Dedifferentiated amniotic fluid mesenchymal stem cell (primary cell): ENCODE measurements around the gene HEG1.
"Not testable (repeated sequence)": the region's sequence is repeated elsewhere in the genome, so short reads cannot be mapped to it uniquely, and the experiment has no call there.

Source experiments
- DNase-seq: peaks from one replicate; pipeline ENCODE4 v3.0.0-alpha.2; 2016; ENCODE audit errors: extremely low spot score

HEG1 gene, protein sequence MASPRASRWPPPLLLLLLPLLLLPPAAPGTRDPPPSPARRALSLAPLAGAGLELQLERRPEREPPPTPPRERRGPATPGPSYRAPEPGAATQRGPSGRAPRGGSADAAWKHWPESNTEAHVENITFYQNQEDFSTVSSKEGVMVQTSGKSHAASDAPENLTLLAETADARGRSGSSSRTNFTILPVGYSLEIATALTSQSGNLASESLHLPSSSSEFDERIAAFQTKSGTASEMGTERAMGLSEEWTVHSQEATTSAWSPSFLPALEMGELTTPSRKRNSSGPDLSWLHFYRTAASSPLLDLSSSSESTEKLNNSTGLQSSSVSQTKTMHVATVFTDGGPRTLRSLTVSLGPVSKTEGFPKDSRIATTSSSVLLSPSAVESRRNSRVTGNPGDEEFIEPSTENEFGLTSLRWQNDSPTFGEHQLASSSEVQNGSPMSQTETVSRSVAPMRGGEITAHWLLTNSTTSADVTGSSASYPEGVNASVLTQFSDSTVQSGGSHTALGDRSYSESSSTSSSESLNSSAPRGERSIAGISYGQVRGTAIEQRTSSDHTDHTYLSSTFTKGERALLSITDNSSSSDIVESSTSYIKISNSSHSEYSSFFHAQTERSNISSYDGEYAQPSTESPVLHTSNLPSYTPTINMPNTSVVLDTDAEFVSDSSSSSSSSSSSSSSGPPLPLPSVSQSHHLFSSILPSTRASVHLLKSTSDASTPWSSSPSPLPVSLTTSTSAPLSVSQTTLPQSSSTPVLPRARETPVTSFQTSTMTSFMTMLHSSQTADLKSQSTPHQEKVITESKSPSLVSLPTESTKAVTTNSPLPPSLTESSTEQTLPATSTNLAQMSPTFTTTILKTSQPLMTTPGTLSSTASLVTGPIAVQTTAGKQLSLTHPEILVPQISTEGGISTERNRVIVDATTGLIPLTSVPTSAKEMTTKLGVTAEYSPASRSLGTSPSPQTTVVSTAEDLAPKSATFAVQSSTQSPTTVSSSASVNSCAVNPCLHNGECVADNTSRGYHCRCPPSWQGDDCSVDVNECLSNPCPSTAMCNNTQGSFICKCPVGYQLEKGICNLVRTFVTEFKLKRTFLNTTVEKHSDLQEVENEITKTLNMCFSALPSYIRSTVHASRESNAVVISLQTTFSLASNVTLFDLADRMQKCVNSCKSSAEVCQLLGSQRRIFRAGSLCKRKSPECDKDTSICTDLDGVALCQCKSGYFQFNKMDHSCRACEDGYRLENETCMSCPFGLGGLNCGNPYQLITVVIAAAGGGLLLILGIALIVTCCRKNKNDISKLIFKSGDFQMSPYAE (N-terminal part only)

DNA sequence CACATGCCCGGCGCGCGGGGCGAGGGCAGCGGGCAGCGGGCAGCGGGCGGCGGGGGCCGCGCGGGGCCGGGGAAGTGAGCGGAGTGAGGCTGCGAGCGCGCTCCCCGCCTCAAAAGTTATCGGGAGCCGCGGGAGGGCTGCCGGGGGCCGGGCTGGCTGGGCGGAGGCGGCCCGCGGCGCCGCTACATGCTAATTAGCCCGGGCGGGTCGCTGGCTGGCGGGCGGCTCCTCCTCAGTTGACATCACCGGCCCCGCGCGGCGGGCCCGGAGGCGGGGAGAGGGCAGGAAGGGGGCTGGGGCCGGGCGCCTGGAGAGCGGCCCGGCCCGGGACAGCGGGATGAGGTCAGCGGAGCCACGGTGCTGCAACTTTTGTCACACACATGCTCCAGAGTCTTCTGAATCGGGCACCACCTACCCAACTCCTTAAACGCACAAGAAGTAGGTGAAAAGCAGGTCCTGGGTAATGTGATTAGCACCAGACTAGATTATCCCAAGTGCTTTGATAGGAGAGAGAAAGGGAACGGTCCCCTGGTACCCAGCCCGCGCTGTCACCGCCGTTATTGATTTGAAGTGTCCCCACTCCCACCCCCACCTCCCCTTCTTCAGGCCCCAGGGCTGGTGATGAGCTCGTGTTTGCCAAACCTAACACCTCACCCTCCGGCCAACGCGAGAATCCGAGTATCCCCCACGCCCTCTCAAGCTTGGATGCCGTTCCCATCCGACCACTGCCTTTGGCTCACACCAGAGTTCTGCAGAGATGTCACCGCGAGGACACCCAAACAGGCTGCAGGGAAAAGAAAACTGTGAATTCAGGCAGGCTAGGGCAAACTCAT is at the start of gene HEG1:
Gene HEG1 (minus strand): TSS at position 85 of the 833 bp plus-strand sequence. CDS start 107 bp downstream, outside the sequence.
- DNase-seq, result peak; percentile 73

DNA sequence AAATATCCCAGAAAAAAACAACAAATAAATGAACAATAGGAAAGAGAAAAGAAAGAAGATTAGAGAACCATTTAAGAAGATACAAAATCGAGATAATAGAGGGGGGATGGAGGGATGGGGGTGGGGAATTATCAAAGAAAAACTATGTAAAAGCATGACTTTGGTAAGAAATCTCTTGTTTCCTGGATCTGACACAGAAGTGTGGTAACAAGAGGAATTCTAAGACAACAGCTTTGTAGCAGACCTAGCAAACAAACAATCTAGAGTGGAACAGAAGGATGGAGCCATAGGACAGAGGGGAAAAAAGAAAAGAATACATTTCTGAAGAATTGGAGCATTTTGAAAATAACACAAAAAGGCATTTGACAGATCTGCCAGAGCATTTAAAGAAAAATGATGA is 49.3 kb upstream of the HEG1 start:
- DNase-seq, result no peak

DNA sequence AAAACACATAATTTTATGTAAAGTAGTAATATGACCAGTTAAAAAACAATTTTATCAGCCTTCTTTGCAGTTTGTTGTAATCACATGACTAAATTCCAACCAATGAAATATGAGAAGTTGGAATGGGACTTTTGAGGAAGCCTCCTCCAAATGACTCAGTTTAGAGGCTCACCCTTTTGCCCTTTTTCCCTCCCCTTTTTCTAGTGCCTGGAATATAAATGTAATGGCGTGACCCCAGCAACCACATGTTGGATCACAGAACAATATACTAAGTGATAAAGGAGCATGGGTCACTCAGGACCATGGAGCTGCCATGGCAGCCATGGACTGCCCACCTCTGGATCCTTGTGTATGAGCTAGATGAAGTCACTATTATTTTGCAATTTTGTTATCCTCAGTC is 48.8 kb upstream of the HEG1 start:
- DNase-seq, result no peak

DNA sequence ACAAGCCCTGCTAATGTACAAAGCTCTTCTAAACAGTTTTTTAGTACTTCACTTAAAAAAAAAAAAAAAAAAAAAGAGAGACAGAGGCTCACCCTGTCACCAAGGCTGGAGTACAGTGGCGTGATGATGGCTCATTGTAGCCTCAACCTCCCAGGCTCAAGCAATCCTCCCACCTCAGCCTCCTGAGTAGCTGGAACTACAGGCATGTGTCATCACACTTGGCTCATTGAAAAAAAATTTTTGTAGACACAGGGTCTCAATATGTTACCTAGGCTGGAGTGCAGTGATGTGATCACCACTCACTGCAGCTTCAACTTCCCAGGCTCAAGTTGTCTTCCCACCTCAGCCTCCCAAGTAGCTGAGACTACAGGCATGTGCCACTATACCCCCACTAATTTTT is 47.6 kb upstream of the HEG1 start:
- no peak for DNase-seq

DNA sequence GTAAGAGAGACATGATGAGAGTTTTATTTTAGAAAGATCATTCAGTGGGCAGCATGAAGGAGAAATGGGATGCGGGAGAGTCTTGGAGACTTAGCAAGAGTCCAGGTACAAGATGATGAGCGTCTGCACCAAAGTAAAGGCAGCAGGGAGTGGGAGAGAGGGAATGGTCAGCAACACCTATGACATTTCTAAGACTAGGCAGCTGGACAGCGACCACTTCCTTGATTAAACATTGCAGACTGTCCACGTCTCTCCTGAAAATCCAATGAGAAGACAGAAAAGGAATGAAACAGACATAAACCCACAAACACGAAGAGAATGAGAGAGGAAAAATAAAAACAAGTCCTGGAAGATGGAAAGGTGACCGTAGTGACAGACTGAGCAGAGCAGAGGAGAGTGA is 46.7 kb upstream of the HEG1 start:
- DNase-seq, result no peak

DNA sequence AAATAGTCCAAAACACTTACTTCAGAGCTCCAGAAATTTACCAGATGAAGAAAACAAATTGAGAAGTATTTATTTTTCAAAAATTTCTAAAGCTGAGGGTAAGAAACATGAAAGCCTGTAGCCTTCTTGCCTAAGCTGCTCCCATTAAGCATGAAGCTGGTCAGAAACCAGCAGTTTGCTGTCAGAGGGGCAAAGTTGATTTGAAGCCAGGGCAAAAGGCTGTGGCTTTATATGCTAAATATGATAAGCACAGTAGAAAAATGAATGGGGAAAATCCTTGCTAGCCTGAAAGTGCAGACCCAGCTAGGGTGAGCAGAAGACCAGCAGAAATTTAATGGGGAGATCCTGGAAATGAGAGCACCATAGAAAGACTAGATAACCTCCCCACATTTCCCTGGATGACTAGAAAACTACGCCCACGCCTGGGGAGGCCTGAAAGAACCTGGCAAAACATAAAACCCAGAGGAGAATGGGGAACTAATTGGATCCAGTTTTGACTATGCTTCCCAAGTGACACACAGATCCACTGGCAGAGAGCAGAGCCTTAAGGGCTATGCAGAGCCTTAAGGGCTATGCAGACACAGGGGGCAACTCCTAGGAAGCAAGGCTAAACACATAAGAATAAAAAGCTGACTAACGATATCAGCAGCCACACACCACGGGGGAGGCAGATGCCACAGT is 43.0 kb upstream of the HEG1 start:
- no peak for DNase-seq

DNA sequence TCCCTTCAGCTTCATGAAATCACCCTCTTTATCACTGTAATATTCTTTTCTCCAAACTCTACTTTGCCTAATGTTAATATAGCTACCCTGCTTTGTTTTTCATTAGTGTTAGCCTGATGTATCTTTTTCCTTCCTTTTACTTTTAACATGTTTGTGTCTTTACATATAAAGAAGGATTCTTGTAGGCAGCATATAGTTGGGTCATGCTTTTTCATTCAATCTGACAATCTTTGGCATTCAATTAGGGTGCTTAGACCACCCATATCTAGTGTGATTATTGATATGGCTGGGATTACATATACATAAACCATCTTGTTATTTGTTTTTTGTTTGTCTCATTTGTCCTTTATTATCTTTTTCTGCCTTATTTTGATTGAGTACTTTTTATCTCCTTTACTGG is 34.9 kb upstream of the HEG1 start:
- no peak for DNase-seq

DNA sequence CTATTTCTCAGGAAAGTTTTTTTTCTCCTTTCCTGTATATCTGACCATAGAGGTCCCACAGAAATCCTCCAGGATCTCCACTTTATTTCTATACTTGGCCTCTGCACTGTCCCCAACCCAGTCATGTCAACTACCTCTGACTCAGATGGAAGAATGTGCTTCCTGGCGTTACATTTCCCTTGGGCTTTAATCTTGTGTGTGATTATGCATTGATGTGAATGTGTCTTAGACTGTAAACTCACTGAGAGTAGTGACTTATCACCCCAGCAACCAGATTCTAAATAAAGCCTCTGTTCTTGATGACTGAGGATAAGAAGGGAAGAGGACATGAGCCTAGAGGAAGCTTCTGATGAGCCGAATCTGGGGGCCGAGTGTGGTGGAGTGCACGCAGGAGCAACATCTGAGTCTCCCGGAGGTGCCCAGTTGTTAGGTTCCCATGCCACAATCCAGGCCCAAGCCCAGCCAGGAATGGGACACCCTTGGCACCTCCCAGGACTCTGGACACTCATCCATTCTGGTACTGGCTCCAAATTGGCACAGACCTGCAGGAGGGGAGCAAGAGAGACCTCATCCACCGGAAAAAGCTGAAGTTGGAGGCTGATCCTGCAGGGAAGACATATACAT is 32.1 kb upstream of the HEG1 start:
- no peak for DNase-seq

DNA sequence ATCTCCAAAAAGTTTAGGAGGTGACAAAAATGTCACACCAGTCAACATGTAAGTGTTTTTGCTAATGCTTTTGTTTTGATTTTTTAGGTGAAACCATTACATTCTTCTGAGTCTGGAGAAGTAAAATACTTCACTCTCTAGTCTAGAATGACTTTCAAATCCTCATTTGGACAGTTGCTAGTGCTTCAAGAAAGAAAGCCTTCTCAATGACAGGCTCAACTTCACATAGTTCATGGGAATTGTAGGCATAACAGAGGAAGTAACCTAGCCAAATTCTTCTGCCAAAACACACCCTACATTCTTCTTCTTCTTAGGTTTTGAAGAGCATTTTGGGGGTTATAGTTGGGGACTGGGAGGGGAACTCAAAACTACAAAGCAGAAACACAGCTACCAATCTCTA is 29.4 kb upstream of the HEG1 start:
- no peak for DNase-seq

DNA sequence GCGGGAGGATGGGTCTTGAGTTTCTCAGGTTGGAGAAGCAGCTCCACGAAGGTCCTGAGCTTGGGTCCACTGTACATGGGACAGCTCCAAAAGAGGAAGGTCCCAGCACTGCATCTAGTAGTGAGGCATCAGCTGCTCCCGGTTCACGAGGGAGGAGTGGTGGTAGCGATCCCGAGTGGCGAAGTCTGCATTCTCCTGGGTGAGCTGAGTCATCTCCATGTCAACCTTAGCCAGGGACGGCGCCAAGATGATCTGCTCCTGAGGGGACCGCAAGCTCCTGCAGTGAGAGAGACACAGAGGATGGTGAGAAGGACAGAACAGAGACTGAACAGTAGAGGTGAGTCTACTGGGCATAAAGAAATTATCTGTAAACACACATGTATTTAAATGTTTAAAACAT is 28.0 kb upstream of the HEG1 start:
- DNase-seq, result no peak

DNA sequence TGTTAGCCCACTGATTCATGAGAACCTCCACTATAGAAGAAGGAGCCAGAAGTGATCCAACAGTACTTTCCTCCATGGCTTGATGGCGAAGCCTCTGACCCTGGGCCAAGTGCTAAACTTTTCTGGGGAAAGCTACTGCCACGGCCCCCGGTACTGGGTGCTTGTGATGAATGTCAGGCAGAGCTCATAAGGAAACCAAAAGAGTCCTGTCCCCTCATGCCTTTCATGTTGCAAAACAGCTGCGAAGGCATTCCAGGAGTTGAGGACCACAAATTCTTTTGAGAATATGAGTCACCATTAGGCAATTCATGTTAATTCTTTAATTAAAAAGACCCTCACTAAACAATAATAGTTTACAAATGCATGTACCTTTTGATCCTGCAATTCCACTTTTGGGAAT is 26.5 kb upstream of the HEG1 start:
- DNase-seq, result not testable (repeated sequence)

DNA sequence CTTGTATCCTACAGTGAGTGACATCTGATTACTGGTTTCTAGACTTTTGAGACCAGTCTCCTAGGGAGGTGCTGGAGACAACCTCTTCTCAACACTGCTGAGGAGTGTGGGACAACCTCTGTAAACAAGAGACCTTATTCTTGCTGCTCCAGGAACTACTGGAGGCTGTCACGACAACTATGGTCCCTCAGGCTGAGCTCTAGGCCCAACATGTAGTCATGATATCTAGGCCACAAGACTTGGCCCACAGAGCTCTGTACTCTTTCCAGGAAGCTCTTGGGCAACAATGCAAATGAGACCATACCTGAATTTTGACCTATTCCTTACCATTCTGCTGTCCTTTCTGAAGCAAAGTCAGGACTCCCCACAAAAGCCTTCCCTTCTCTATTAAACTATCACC is 24.3 kb upstream of the HEG1 start:
- no peak for DNase-seq

DNA sequence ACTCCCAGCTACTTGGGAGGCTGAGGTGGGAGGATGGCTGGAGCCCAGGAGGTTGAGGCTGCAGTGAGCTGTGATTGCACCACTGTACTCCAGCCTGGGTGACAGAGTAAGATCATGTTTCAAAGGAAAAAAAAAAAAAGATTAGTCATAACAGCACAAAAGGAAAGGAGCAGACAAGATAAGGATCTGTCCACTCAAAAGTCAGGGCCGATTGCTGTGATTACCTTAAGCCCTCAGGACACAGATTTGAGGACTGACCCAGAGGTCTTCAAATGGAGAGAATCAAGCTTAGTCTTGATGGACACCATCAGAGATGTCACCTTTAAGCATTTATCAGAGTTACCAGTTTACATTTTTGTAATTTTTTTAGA is 23.9 kb upstream of the HEG1 start:
- DNase-seq, result no peak

DNA sequence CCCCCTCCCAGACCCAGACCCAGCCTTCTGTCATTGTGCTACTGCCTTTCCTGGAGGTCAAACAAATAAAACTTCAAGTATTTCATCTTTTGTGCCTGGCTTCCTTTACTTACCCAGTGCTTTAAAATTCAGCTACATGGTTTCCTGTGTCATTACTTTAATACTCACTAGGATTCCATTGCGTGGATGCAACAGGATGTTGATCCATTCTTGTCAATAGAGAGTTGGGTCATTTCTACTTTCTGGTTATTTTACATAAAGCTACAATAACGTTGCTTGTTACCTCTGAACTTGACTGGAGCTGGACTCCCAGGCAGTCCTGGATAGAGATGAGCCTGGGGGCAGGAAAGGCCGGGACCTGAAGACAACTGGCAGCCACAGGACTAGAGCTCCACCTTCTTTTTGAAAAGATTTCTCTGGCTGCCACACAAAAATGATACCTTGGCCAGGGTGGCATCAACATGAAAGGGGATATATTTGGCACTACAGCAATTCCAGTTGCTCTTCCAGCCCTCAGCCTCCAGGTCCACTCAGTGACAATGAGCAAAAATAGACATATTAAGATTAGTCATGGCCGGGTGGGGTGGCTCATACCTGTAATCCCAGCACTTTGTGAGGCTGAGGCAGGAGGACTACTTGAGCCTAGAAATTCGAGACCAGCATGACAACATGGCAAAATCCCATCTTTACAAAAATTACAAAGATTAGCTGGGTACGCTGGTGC is 23.3 kb upstream of the HEG1 start:
- no peak for DNase-seq

DNA sequence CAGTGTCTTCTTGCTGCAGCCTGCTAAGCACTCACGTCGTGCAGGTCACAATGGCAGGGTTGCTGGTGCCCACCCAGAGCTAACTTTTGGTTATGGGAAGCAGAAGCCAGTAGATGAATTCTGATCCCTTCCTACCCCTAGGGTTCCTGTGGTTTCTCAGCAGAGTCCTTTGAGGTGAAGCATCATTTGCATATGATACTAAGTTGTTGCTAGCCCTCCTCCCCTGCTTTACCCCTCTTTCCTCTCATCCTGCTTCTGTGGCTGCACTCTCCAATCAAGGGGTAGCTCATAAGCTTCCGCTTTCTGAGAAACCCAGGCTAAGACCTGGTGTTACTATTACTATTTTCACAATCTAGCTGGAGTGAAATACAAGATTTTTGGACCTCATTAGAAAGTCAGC is 22.1 kb upstream of the HEG1 start:
- DNase-seq, result no peak

DNA sequence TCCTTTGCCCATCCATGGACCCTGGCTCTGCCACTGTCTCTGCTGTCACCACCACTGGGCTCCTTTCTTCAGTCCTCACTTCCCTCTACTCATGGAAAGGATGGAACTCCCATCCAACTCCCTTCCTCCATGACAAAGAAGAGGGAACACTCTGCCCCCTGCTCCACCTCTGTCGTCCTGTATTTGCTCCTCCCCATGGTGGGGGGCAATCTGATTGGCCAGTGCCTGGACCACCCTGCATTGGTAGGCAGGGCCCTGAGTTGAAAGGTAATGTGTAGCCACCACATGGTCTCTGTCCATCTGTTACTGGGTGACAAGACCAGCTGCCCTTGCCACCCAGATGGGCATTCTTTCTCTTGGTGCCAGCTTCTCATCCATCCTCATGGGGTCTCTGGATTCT is 20.7 kb upstream of the HEG1 start:
- no peak for DNase-seq

DNA sequence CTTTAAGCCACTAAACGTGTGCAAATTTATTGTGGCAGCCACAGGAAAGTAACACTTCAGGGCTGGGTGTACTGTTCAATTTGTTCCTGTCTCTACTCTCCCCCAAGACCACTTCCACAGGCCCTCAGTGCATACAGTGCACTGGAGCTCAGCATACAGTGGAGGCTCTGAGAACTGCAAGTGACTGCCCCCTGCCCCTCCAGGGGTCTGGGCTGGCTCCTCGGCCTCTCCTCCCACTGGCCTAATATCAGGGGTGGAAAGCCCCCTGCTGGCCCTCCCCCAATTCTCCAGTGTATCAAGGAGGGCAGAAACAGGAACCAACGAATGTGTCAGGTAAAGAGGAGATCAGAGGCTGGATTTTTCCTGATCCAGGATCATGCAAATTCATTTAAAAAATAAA is 19.9 kb upstream of the HEG1 start:
- DNase-seq, result no peak

DNA sequence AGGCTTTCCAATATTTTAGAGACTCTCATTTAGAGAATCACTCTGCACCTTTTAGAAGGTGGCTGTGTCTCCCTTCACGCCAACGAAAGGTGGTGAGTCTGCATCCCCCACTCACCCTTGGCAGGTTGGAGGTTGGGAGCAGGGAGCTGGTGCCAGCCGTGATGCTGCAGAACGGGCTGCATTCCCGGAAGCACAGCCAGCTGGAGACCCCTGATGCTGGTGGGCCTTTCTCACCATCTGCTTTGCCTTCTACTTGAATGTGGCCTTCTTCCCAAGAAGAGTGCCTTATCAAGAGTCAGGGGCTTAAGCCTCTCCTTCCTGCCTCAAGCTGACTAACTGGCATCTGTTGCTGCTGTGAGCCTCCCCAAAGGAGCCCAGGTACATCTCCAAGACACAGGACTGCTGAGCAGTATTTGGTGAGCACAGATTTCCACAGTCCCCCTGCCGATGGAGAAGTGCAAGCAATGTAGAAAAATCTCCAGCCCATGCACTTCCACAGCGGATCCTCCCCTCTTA is 17.7 kb upstream of the HEG1 start:
- no peak for DNase-seq

DNA sequence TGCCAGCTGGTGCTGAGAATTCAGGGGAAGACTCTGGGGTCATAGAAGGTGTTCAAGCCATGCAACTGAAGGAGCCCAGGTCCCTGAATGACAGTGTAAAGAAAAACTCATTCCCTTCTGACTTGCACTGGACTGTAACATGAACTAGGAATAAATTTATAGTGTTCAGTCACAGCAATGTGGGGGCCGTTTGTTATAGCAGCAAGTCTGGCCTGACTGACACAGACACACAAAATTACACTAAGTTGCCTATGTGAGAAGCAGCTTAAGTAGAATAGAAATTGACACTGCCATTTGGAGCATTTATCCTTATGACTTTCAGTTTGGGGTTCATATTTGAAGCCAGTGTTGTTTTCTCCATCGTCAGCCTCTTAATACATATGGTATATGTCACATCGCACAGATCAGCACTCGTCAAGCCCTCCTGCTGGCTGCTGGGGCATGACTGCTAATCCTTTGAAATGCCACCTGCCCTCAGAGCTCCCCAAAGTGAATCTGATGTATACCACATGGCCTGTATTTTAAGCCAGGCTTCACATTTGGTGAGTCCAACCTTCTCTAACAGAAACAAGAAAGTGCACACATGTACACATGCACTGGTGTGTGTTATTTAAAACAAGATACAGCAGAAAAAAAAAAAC is 17.1 kb upstream of the HEG1 start:
- DNase-seq, result no peak
